Erythroblast (primary cell): ENCODE measurements around the gene FRAS1.

Experiments
- GATA1 ChIP-seq: IDR thresholded peaks from 2 replicates; pipeline ENCODE4 v1.6.1; 2011; ENCODE audit warnings: low read depth, mild to moderate bottlenecking, control low read depth, low read length, moderate library complexity
- POLR2A ChIP-seq: IDR thresholded peaks from 2 replicates; pipeline ENCODE4 v1.6.1; 2011; ENCODE audit warnings: mild to moderate bottlenecking, low read length

DNA sequence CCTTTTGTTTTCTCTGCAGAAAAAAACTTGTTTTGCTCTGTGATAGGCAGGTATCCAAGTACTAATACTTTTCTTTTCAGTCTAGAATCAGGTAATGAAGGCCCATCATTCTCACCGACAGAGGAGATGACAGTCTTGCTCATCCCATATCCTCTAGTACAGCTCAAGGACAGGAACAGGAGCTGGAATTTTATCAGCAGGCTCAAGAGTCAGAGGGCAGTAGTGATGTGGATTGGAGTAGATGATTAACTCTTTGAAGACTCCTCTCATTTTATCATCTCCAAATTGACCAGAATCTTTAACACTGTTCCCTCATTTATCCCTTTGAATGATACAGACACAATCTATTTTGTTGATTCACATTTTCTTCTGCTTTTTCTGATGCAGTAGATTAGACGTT, 162.7 kb downstream of the FRAS1 start:
- TF ChIP-seq POLR2A (no peak), GATA1 (no peak)
